ENCODE data around the gene STX4.
A peak's percentile ranks its signal among the peaks of the same experiment; 100 is the strongest.

STX4 gene

DNA sequence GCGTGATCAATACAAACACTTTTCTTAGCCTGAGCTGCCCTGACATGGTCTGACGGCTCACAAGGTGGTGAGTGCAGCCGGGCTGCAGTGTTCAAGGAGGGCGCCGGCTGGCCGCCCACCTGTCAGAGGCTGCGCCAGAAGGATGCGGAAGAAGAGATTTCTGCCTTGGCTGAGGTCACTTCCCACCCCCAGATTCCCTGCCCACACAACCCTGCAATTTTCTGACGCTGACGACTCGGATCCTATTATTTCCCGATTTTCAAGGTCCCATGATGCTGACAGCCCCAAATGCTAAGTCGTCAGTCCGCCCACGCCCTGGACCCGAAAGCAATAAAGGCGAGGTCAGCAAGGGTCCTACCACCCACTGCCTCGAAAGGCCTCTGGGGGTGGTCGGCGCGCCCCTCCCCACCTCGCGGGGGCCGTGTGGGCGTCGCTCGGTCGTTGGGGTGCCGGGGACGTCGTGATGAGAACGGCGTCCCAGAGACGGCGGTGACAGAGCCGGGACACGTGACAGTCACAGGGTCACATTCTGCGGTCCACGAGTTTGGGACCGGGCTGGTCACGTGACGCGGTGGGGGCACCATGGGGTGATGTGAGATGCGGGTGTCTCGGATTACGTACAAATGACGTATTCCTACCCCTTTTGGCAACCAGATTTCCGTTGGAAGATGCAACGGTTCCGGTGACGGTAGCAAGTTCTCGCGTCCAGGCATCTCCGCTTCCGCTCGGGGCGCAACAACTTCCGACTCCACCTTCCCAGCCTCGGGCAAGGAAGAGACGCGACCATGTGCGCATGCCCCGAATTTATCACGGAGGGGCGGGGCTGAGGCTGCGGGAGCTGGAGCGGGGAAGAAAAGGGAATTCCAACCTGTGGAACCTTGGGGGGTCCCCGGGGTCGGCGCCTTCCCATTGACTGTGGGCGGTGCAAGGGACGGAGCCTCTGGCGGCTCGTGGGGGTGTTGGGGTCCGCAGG lies at the start of gene STX4:
Gene STX4 (plus strand): TSS at position 823 of the 973 bp plus-strand sequence. CDS start 248 bp downstream, outside the sequence.
- peak; percentile 95 to 96 for DNase-seq (ENCODE audit: low read depth in 1 of 2, low spot score in 1 of 2)

- DNase-seq (ENCODE audit: low read depth in 1 of 2, low spot score in 1 of 2): no peak
These were observed 49.3 kb upstream of the STX4 start for GRCh38 chr16:30983898-30984610.

DNA sequence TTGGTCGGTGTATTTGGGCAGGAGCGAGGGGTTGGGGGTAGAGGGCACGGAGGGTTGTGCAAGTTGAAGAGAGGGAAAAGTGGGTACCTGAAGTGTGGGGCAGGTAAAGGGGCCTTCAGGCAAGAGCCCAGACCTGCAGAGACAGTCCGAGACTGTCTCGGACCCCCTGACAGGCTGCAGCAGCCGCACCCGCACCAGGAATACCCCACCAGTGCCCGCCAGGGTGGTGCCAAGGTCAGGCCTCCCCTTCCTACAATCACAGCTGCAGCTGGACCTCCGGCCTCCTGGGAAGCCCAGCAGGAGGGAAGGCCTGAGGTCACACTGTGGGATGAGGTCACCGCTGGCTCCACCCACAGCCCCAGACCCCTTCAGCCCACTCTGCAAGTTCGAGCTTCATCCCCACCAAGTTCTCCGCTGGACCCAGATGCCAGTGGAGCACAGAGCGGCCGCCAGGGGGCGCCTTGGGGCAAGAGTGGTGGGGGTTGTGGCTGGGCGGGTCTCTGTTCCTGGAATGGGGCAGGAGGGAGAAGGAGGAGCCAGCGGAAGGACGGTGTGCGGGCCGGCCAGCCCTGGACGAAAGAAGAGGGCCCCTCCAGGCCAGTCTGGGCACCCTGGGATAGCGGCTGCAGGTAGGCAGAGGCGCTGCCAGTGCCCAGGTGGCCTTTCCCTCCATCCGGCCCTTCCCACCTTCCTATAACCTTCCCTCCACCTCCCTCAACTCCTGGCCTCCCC lies 48.5 kb upstream of the STX4 start, which contains the start of gene HSD3B7:
Gene HSD3B7 (plus strand): TSS at position 539 of the 732 bp plus-strand sequence. CDS start 452 bp downstream, outside the sequence.
- DNase-seq (ENCODE audit: low read depth in 1 of 2, low spot score in 1 of 2): peak; percentile 66 to 76

DNA sequence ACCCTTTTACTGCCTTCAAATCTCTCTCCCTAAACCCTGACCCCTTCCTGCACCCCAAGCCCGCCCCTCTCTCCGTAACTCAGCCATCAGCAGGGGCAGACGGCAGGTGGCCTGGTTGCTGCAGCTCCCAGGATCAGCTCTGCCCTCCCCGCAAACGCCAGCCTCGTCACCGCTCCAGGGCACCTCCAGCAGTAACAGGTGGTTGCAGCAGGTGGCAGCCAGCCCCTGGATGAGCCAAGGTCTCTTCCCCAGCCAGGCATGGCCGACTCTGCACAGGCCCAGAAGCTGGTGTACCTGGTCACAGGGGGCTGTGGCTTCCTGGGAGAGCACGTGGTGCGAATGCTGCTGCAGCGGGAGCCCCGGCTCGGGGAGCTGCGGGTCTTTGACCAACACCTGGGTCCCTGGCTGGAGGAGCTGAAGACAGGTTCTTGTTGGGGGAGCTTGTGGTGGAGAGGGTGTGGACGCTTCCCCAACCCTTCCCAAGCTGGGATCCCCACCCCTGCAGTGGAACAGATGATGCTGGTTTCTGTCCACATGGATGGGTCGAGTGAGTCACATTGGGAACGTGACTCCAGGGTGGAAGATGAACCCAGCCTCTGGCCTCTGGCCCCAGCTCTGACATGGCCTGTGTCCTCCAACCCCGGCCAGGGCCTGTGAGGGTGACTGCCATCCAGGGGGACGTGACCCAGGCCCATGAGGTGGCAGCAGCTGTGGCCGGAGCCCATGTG lies 47.8 kb upstream of the STX4 start:
- DNase-seq (ENCODE audit: low read depth in 1 of 2, low spot score in 1 of 2): no peak

GRCh38 chr16:30986129-30986991 lies 47.0 kb upstream of the STX4 start:
- DNase-seq (ENCODE audit: low read depth in 1 of 2, low spot score in 1 of 2): no peak

DNA sequence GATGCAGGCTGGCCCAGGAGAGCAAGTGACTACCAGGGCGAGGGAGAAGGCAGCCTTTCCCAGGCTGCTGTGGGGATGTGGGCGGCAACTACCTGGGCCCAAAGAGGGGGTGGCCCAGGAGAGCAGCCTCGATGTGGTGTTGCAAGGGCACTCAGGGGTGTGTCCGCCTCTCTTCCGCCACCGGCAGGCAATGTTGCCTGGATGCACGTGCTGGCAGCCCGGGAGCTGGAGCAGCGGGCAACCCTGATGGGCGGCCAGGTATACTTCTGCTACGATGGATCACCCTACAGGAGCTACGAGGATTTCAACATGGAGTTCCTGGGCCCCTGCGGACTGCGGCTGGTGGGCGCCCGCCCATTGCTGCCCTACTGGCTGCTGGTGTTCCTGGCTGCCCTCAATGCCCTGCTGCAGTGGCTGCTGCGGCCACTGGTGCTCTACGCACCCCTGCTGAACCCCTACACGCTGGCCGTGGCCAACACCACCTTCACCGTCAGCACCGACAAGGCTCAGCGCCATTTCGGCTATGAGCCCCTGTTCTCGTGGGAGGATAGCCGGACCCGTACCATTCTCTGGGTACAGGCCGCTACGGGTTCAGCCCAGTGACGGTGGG lies 45.7 kb upstream of the STX4 start:
- DNase-seq (ENCODE audit: low read depth in 1 of 2, low spot score in 1 of 2): no peak

DNA sequence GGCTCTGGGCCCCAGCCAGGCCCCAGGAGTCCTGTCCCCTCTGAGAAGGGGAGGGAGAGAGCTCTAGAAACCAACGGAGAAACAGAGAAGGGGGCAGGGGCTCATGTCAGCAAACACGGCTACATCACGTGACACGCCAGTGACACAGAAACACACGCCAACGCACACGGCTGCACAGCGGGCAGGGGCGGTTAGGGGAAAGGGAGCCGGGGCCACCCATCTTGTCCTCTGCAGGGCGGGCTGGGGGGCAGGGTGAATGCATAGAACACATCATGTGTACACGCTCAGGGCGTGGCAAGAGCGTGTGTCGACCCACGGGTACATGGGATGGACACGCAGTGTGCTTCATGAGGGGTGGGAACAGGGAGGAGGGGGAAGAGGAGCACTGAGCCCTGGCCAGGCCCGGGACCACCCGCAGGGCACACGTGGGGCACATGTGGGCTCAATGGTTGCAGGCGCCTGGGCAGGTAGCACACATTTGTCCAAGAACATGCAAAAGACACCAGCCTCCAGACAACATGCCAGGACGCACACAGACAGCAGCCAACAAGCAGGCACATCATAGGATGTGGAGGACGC lies 43.8 kb upstream of the STX4 start:
- DNase-seq (ENCODE audit: low read depth in 1 of 2, low spot score in 1 of 2): no peak

DNA sequence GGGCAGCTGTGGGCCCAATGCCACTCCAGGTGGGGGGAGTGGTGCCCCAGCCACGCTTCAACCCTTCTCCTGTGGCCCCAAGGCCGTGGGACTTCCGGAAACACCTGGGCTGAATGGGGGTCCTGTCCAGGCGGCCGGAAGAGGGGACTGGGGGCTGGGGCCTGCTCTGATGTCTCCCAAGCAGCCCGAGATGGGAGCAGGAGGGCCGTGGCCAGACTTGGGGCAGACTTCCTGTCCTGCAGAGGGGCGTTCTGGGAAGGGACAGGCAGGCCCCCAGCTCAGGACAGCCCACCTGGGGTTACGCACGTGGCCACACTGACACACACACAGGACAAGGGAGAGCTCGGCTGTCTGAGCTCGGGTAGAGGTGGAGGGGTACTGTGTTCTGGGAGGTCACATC lies 43.3 kb upstream of the STX4 start:
- DNase-seq (ENCODE audit: low read depth in 1 of 2, low spot score in 1 of 2): no peak

DNA sequence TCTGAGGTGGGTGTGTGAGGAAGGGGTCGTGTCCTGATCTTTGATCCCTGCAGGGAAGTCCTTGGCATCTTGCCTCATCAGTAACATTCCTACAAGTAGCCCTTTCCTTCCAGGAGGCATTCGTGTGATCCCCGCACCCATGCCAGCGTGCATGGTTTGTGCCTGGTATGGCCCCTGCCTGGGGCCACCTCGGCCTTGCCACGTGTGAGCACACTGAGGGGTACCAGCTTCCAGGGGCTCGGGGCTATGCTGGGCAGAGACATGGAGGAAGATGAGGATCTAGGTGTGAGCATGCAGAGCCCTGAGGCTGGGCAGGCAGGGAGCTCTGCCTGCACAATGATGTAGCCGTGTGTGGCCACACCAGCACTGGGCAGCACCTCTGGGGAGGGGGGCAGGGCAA lies 42.3 kb upstream of the STX4 start:
- DNase-seq (ENCODE audit: low read depth in 1 of 2, low spot score in 1 of 2): no peak

GRCh38 chr16:30992276-30992780 lies 41.0 kb upstream of the STX4 start:
- DNase-seq (ENCODE audit: low read depth in 1 of 2, low spot score in 1 of 2): no peak

GRCh38 chr16:30992931-30993816 lies 40.2 kb upstream of the STX4 start:
- no peak for DNase-seq (ENCODE audit: low read depth in 1 of 2, low spot score in 1 of 2)

DNA sequence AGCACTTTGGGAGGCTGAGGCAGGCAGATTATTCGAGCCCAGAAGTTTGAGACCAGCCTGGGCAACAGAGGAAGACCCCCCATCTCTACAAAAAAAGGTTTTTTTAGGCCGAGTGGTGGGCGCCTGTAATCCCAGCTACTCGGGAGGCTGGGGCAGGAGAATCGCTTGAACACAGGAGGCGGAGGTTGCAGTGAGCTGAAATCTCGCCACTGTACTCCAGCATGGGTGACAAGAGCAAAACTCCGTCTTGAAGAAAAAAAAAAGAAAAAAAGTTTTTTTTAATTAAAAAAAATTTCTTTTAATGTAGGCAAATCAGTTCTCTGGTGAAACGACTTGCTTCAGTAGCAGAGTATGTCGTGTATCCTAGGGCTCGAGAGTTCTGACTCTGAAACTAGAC lies 37.4 kb upstream of the STX4 start:
- no peak for DNase-seq (ENCODE audit: low read depth in 1 of 2, low spot score in 1 of 2)

DNA sequence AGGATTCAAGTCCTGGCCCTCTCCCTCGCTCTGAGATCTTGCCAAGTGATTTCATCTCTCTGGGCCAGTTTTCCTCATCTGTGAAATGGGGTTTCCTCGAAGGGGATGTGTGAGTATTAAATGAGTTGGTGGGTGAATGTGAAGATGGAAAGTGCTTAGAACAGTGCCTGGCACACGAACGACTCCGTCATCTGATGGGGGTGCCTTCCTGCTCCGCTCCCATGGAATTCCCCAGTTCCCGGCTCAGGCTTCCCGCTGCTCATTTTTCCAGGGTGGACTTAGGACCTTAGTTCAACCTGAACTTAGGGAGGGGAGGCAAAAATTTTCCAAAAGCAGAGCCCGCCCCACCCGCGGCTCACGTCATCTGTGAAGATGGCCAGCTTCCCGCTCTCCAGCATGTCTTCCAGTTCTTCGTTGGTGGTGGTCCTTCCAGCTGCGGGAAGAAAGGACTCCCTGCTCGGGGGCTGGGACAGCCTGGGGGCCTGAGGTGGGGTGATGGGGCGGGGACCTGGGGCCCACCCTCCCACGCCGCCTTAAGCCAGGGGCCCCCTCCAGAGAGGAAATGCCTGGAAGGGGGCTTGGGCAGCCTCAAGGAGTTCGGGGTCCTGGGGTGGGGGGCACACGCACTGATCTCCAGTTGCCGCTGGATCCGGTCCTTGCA lies 36.9 kb upstream of the STX4 start:
- no peak for DNase-seq (ENCODE audit: low read depth in 1 of 2, low spot score in 1 of 2)

- peak; percentile 72 to 73 for DNase-seq (ENCODE audit: low read depth in 1 of 2, low spot score in 1 of 2)
These were observed 36.2 kb upstream of the STX4 start for GRCh38 chr16:30996985-30997724.

DNA sequence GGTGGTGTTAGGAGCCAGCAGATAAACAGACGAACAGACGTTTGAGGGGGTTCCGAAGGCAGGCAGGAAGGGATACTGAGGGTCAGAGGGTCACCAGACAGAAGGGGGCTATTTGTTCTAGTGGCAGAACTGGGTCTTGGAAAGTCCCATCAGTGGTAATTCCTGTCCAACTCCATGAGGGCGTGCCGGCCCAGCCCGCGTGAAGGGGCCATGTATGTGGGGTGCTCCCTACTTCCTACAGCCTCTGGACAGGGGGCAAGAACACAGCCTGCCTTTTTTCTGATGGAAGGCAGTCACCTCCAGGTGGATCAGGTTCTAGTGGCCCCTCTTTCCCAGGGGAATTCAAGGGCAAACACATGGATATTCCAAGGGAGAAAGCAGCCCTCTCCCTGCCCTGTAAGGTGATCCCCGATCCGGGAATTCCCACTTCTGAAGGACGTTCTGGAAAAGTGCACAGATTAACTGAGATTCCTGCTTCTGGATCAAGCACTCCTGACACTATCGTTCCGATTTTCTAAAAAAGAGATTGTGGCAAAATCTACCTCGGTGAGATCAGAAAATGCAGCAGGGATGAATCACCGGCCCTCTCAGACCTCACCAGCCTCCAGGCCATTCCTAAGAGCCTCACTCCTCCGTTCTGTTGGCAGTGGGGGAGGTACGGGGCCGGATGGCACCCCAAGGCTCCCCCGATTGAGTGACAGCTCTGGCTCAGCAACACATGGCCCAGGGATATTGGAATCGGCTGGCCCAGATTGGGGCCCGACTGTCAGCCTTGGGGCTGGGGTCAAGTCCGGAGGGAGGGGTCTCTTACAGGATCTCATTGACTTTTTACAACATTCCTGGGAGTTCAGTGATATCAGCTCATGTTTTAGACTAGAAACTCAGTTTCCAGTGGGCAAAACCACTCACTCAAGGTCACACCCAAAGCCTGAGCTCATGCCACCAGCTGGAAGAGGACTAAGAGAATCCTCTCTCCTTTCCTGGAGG lies 35.3 kb upstream of the STX4 start:
- DNase-seq (ENCODE audit: low read depth in 1 of 2, low spot score in 1 of 2): no peak

Data from activated CD4-positive, alpha-beta T cell treated with anti-CD3 and anti-CD28 coated beads, Interleukin-2, amount 50 U/mL, for 24 hours (primary cell).